ENCODE measurements around the gene DENND11.

DENND11 gene

DNA sequence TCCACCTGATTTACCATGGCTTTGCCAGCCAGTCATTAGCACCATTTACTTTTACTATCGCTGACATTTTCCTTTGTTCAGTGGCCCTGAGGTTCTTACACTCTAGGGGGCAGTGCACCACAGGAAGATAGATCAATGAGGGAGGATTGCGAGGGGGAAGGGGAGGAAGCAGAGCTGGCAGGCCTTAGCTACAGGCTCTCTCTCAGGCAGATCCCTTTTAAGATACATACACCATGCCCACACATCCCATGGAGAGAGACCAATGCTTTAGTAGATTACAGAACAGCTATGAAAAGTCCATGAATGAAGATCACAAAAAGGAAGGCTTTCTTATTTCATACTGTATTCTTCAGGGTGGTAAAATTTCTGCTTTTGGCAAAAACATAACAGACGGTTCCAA lies 47.4 kb downstream of the DENND11 start:
- Histone ChIP-seq H3K4me3 (ENCODE audit: low read depth, low read length) (no peak overlapping the region), H3K36me3 (ENCODE audit: control insufficient read depth, insufficient read depth, low read length) (no peaks in the 10 kb centered on the region), H3K27me3 (ENCODE audit: control insufficient read depth, insufficient read depth, low read length) (no peaks in the 10 kb centered on the region)

DNA sequence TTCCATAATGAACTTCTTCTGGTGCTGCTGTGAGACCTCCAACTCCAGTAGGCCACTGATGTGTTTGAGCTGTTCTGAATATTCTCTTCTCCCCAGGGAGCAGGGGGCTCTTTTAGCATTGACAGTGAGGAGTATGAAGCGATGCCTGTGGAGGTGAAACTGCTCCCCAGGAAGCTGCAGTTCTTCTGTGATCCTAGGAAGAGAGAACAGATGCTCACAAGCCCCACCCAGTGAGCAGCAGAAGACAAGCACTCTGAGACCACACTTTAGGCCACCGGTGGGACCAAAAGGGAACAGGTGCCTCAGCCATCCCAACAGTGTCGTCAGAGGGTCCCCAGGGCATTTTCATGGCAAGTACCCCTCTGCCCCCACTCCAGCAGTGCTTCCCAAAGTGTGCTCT lies 49.3 kb downstream of the DENND11 start:
- H3K9ac ChIP-seq (ENCODE audit: low read depth, low read length) = no peak overlapping the region
- no peaks in the 10 kb centered on the region for H3K36me3 ChIP-seq (ENCODE audit: control insufficient read depth, insufficient read depth, low read length)

More for the DNA sequence above, 47.4 kb downstream of the DENND11 start:
- Histone ChIP-seq H3K4me1 (ENCODE audit: control insufficient read depth, insufficient read depth, low read length) (no peaks in the 10 kb centered on the region), H3K9me3 (ENCODE audit: control insufficient read depth, insufficient read depth, low read length) (no peaks in the 10 kb centered on the region), H3K9ac (ENCODE audit: low read depth, low read length) (no peak overlapping the region)

More for the DNA sequence above, 49.3 kb downstream of the DENND11 start:
- no peaks in the 10 kb centered on the region for H3K27me3 ChIP-seq (ENCODE audit: control insufficient read depth, insufficient read depth, low read length)
- no peak overlapping the region for H3K4me3 ChIP-seq (ENCODE audit: low read depth, low read length)
- H3K4me1 ChIP-seq (ENCODE audit: control insufficient read depth, insufficient read depth, low read length) = no peaks in the 10 kb centered on the region
- H3K9me3 ChIP-seq (ENCODE audit: control insufficient read depth, insufficient read depth, low read length) = no peaks in the 10 kb centered on the region

All from iPS-15b (cell line).